Measurements from ENCODE around the gene CTSL.

CTSL gene

DNA sequence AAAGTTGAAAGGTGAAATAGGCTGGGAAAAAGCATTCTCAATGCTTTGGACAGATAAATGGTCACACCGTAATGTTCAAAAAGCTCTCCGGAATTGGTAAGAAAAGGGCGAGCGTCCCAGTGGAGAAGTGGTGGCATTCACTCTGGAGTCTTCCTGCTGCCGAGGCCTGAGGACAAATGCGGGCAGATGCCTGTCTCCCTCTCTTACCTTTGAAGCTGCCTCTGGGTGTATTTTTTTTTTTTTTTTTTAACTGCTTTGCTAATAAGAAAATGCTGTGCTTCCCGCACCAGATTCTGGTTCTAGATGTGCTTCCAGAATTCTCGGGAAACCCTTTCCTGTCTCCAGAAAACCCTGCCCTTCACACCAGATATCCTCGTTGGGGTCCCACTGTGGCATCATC lies 24.4 kb upstream of the CTSL start:
- DNase-seq (ENCODE audit: low read depth) = no peak

GRCh38 chr9:87701931-87702421 lies 23.9 kb upstream of the CTSL start:
- no peak for DNase-seq (ENCODE audit: low read depth)

DNA sequence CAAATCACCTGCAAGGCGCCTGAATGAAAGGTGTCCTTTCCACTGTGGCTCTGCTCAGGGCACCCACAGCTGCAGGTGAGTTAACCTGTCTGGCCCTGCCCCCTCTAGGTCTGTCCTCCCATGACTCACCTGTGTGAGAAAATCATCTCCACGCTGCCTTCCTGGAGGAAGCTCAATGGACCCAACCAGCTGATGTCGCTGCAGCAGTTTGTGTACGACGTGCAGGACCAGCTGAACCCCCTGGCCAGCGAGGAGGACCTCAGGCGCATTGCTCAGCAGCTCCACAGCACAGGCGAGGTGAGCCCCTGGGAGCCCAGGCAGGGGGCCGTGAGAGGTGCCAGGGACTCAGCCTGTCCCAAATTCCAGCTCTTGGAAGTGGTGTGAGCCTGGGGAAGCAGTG lies 23.0 kb upstream of the CTSL start:
- DNase-seq (ENCODE audit: low read depth) = no peak

GRCh38 chr9:87703636-87704276 lies 22.2 kb upstream of the CTSL start:
- no peak for DNase-seq (ENCODE audit: low read depth)

GRCh38 chr9:87704342-87704741 lies 21.6 kb upstream of the CTSL start:
- DNase-seq (ENCODE audit: low read depth) = no peak

GRCh38 chr9:87706066-87706739 lies 19.7 kb upstream of the CTSL start:
- no peak for DNase-seq (ENCODE audit: low read depth)

GRCh38 chr9:87707805-87708506 lies 18.0 kb upstream of the CTSL start:
- no peak for DNase-seq (ENCODE audit: low read depth)

DNA sequence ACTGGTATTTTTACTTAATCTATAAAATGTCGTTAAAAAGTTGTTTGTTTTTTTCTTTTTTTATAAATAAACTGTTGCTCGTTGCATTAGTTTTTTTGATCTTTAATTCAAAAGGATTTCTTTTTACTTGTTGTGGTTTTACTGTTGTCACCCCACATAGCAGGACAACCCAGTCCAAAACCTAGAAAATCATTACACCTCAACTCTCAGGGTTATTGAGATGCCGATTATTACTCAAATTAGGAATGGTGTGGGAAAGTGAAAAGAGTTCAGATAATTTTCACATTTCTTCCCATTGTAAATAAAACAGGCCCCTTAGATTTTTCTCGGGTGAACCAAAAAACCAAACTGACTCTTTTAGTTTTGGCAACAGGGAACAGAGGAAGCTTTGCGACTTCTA lies 17.4 kb upstream of the CTSL start:
- DNase-seq (ENCODE audit: low read depth) = no peak

GRCh38 chr9:87708986-87709728 lies 16.8 kb upstream of the CTSL start:
- DNase-seq (ENCODE audit: low read depth) = no peak

- DNase-seq (ENCODE audit: low read depth) = no peak
These were observed 15.5 kb upstream of the CTSL start for GRCh38 chr9:87710443-87710842.

GRCh38 chr9:87711857-87712800 lies 13.8 kb upstream of the CTSL start:
- no peak for DNase-seq (ENCODE audit: low read depth)

GRCh38 chr9:87712801-87713277 lies 13.1 kb upstream of the CTSL start:
- no peak for DNase-seq (ENCODE audit: low read depth)

DNA sequence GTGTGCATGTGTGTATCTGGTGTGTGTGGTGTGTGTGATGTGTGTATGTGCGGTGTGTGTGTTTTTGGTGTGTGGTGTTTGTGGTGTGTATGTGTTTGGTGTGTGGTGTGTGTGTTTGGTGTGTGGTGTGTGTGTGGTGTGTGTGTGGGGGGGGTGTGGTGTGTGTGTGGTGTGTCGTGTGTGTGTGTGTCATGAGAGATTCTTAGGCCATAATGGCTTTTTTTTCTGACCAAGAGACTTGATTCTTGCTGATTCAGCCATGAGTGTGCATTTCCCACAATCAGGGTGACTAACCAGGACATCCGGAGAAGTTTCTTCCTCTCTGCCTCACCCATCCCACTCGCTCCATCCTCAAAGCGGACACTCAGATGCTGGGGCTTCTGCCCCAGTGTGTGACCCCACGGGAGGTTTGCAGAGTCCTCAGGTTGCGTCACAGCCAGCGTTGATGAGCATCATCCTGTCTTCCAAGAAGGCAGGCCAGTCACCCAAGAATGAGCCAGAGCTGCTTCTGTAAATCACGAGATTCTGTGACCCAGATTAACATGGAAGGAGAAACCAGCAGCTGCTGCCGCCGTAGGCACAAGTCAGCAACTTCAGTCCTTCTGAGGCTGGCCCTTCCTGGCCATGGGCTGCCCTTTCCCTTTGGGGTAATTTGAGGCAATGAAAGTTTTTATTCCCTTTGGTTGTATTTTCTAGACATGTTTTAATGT lies 12.5 kb upstream of the CTSL start:
- DNase-seq (ENCODE audit: low read depth) = no peak

GRCh38 chr9:87713988-87714330 lies 12.0 kb upstream of the CTSL start:
- DNase-seq (ENCODE audit: low read depth) = no peak

DNA sequence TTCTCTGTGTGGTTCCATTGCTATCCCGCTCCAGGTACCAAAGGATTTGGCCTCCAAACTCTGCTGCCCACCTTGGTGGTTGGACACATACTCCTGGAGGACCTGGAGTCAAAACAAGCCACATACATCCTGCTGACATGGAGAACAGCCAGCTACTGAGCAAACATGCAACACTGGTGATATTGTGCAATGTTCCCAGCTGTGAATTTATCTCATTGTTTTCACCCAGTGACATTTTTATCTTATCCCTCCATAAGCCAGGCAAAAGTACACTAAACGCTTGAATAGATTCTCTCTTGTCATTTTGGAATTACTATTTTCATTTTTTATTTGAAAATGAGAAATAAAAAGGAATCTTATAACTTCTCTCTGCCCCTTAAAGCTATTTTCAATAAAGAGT lies 11.1 kb upstream of the CTSL start:
- no peak for DNase-seq (ENCODE audit: low read depth)

GRCh38 chr9:87716141-87716540 lies 9.8 kb upstream of the CTSL start:
- DNase-seq (ENCODE audit: low read depth) = no peak

DNA sequence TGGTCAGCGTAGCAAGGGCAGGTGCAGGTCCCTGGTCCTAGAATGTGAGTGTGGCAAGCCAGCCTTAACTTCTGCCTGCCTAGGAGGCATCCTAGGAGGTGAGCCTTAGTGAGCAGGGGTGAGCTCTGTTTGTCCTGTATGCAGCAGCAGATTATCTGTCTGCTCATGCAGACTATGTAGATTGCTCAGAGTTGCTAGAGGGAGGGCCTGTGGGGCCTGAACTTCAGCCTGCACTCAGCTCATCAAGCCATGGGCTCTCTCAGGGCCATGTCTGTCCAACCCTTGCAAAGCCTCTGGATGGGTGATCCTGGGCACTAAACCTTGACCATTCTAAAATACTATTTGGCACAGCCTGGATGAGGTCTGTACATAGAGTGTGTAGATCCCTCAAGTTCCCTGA lies 8.5 kb upstream of the CTSL start:
- no peak for DNase-seq (ENCODE audit: low read depth)

DNA sequence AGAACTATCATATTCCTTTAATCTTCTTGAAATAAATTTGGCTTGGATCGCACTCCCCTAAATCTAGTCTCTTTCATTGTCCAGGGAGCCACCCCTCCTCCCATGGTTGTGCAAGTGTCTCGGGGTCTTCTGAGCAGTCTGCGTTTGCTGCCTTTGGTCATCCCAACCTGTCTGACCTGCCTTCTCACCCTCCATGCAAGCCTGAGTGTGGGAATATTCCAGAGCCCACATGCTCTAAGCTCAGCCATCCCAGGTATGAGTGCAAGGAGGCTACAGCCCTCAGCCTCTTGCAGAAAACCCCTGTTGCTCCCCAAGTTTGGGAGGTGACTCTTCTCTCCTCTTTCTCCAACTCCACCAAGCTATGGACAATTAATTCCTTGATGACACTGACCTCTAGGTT lies 7.7 kb upstream of the CTSL start:
- DNase-seq (ENCODE audit: low read depth) = no peak

DNA sequence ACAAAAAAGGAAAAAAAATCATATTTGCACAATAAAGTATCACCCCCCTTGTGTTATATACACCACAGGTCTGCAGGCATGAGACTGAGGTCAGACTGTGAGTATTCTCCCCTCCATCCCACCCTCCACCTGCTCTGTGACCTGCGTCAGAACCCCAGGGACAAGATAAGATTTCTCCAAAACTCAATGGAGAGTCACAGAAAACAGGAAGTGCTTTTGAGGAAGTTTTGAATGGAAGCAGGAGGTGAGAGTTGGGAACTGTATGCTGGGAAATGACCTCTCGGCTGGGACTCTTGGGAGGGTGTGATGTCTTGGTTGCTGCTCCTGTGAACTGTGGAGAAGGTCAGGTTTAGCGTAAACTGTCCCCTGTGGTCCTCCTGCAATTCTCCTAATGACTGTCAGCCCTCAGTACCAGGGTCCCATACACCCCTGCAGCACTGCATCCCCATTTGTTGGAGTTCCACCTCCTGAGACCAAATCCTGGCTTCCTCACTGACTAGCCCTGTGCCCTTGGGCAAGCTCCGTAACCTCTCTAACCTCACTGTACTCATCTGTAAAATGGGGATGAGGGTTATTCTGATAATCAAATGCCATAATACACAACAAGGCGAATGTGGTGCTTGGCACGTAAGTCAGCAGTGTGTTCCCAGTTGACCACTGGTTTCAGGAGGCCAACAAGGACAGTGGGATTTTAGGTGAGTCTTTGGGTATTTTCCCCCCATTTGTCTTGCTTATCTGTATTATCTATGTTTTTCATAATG lies 6.9 kb upstream of the CTSL start:
- no peak for DNase-seq (ENCODE audit: low read depth)

- no peak for DNase-seq (ENCODE audit: low read depth)
These were observed 5.7 kb upstream of the CTSL start for GRCh38 chr9:87720173-87720572.
